Superior temporal gyrus (tissue), 1 donor: ENCODE data around the gene TIMM17A.
"Not testable (repeated sequence)": the region's sequence is repeated elsewhere in the genome, so short reads cannot be mapped to it uniquely, and the experiment has no call there.

ENCODE experiments used
- DNase-seq: peaks from one replicate; pipeline ENCODE4 v3.0.0-alpha.2; 2016; ENCODE audit errors: extremely low spot score

The TIMM17A gene

DNA sequence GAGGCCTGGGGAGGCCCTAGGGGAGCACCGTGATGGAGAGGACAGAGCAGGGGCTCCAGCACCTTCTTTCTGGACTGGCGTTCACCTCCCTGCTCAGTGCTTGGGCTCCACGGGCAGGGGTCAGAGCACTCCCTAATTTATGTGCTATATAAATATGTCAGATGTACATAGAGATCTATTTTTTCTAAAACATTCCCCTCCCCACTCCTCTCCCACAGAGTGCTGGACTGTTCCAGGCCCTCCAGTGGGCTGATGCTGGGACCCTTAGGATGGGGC, 60.3 kb downstream of the TIMM17A start:
- DNase-seq = no peak

GRCh38 chr1:202016022-202016810, 60.9 kb downstream of the TIMM17A start:
- no peak for DNase-seq

- DNase-seq = no peak
Measured at GRCh38 chr1:202016811-202017748, 61.8 kb downstream of the TIMM17A start.

DNA sequence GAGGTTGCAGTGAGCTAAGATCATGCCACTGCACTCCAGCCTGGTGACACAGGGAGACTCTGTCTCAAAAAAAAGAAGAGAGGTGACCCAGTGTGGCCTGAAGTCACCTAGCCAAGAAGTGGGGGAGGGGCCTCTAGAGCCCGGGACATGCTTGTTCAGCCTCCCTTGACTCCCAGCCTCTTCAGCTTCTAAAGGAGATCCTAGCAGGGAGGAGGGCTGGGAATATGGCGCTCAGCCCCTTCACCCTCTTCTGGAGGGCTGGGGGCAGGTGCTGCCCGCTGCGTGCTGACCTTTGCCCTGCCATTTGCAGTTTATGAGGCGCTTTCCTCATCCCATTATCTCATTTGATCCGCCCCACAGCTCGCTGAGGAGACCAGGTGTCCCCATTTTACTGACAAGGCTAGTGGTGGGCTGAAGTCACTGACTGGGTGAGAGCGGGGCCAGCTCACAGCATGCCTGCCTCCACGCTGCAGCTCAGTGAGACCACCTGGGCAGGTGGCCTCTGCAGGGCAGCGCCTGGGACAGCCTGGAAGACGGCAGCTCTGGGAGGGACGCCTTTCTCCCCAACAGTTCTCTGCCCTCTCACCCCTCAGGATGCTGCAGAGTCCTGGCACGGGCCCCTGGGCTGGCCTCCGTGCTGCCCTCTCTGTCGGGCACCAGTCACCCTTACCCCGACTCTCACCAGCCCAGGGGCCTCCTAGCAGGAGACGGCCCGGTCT, 62.6 kb downstream of the TIMM17A start:
- DNase-seq = no peak

- no peak for DNase-seq
Measured at GRCh38 chr1:202018468-202019234, 63.3 kb downstream of the TIMM17A start.

DNA sequence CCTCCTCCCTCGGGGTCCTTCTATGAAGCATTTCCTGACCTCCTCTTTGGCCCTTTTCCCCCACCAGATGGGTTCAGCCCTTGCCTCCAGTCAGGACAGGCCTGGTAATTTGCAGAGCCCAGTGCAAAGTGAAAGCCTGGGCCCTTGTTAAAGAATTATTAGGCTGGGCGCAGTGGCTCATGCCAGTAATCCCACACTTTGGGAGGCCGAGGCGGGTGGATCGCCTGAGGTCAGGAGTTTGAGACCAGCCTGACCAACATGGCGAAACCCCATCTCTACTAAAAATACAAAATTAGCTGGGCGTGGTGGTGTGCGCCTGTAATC, 63.9 kb downstream of the TIMM17A start:
- DNase-seq = not testable (repeated sequence)
